Measurements from ENCODE around the gene SIRT2. TPM values are rescaled to one million over a fixed set of nuclear protein-coding genes. Genes with fewer than 3 reads are reported as not detected.
"Not testable (repeated sequence)": the region's sequence is repeated elsewhere in the genome, so short reads cannot be mapped to it uniquely, and the experiment has no call there.

The SIRT2 gene
- total RNA-seq, 2 experiments from 2014 or later: 17.8 to 23.1 TPM

DNA sequence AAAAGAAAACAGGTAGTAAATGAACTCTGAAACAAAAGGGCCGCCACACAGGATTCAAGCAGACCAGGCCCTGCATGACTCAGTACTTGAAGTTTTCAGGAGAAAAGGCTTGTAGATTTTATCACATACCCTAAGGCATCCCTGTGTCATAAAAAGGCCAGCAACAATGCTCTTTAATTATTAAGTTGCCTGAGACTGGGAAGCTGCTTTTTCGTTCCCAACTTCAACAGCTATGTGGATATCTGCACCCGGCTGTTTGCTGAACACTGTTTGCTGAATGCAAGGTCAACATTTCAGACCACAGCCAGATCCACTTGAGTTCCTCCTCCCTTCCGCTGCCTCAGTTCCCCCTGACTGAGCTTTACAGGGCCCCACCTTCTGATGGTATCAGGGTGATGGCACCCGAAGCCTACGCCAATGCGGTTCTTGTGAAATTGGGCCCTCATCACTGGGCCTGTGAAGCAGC lies 61.7 kb downstream of the SIRT2 start:
- H3K27me3 Mint-ChIP-seq: no peaks in the 10 kb centered on the region
- ChIA-PET CTCF (interaction anchor here (0.6 kb wide), 2 partner anchors 16 to 24 kb away, joined by 3 read pairs; no protein-coding TSS in a partner anchor), POLR2A (interaction anchor here (1.2 to 1.6 kb wide), 5 partner anchors 10 to 103 kb away, joined by 3 to 7 read pairs (median 5); partner anchors contain the start of gene NFKBIB)
- DNase-seq: no peak
- peaks cover 76% of the 10 kb centered on the region for H3K36me3 Mint-ChIP-seq (ENCODE audit: low read depth)
- intact Hi-C loops (cut with DNase I, micrococcal nuclease): loop anchor here in 1 of 2 experiments (1.0 to 2.0 kb wide), 2 partner anchors 101 to 108 kb away; no protein-coding TSS in a partner anchor
- no peaks in the 10 kb centered on the region for H3K9me3 Mint-ChIP-seq (ENCODE audit: low read depth)
- peak overlapping the region; percentile 69 for H3K27ac Mint-ChIP-seq
- H3K4me1 Mint-ChIP-seq: peaks cover 48% of the 10 kb centered on the region
- no peak for ATAC-seq
- H3K4me3 Mint-ChIP-seq: no peak overlapping the region

DNA sequence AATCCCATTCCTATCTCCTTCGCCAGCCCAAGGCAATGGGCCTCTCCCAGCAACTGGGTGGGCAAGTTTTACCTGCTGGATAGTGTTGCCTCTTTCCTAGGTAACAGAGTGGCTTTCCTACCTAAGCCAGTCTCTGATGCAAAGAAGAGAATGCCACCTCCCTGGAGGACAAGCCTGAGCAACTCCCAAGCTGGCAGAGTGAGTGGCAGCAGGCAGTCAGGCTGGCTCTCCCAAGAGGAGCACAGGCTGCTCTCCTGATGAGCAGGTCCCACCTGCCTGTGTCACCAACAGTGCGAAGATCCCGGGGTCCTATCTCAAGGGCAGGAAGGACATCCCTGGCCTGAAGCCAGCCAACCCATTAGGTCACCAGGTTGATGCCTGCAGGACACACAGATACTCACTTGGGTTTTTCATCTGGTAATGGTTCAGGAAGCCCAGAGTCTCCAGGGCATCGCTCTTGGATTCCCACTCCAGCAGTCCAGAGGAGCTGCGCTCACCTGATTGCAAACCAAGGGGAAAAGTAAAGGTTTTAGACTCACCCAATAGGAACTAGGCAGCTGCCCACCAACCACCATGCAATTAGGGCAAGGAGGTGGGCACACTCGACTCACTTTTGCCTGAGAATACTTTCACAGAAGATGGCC lies 62.3 kb downstream of the SIRT2 start:
- Mint-ChIP-seq H3K4me3 (no peak overlapping the region), H3K9me3 (ENCODE audit: low read depth) (no peaks in the 10 kb centered on the region), H3K4me1 (peaks cover 45% of the 10 kb centered on the region), H3K27ac (peak overlapping the region; percentile 69), H3K27me3 (no peaks in the 10 kb centered on the region), H3K36me3 (ENCODE audit: low read depth) (peaks cover 72% of the 10 kb centered on the region)
- ATAC-seq (no peak), DNase-seq (no peak)
- POLR2A ChIA-PET: interaction anchor here (1.2 to 1.6 kb wide), 3 partner anchors 12 to 63 kb away, joined by 3 to 5 read pairs (median 4); partner anchors contain the start of gene NFKBIB
- CTCF ChIA-PET: no interaction called here
- intact Hi-C loops (cut with DNase I, micrococcal nuclease): no loop called here

DNA sequence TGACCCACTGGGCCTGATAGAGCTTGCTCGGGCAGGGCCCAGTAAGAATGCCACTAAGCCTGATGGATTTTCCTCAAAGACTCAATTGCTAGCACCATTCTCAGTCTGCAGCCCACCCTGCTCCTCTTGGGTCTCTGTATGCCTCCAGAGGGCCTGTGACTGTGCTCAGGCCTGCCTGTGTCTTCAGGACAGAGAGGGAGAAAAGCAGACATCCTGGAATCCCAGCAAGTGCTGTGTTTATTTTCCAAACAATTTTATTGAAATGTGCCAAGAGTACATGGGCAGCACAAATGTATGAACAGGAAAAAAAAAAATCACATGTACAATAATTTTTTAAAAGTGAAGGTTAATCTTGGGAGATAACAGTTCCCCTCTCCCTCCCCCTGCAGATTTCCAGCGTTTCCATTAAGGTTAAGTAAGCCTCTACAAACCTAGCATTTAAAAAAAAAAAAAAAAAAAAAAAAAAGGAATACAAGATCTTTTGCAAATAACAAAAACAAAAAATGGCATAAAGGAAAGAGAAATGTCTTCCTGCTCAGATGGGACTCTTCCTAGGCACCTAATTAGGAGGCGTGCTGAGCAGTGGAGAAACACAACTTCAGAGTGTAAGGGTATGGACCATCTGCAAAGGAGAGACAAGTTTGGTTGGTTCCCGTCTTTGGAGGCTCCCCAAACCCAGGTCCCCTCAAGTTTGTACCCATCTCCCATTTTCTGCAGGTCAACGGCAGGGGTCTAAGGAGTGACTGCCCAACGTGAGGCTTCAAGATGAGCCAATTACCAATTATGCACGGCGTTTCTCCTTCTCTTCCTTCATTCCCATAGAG lies 63.0 kb downstream of the SIRT2 start:
- H3K27ac Mint-ChIP-seq: peak overlapping the region; percentile 42
- H3K9me3 Mint-ChIP-seq (ENCODE audit: low read depth): no peaks in the 10 kb centered on the region
- no peaks in the 10 kb centered on the region for H3K27me3 Mint-ChIP-seq
- no peak for DNase-seq
- ChIA-PET CTCF (interaction anchor here (1.7 kb wide), 1 partner anchor 51 kb away, joined by 5 read pairs; no protein-coding TSS in a partner anchor), POLR2A (interaction anchor here (0.6 to 0.8 kb wide), 4 partner anchors 8 to 101 kb away, joined by 3 to 5 read pairs (median 4); no protein-coding TSS in a partner anchor)
- no peak overlapping the region for H3K4me3 Mint-ChIP-seq
- peaks cover 67% of the 10 kb centered on the region for H3K36me3 Mint-ChIP-seq (ENCODE audit: low read depth)
- H3K4me1 Mint-ChIP-seq: peaks cover 42% of the 10 kb centered on the region
- intact Hi-C loops (cut with DNase I, micrococcal nuclease): no loop called here
- ATAC-seq: no peak

GRCh38 chr19:38834590-38834989 lies 64.8 kb downstream of the SIRT2 start:
- CTCF ChIA-PET: interaction anchor here (0.6 to 1.9 kb wide), 8 partner anchors 10 to 614 kb away, joined by 3 to 6 read pairs (median 4); partner anchors contain the start of genes MRPS12 and SARS2
- Mint-ChIP-seq H3K4me3 (no peak overlapping the region), H3K9me3 (ENCODE audit: low read depth) (no peaks in the 10 kb centered on the region), H3K27me3 (no peaks in the 10 kb centered on the region), H3K36me3 (ENCODE audit: low read depth) (peaks cover 58% of the 10 kb centered on the region), H3K4me1 (peaks cover 37% of the 10 kb centered on the region), H3K27ac (peak overlapping the region; percentile 65)
- ATAC-seq (no peak), DNase-seq (no peak)
- POLR2A ChIA-PET: interaction anchor here (0.7 to 1.4 kb wide), 2 partner anchors 8 to 9 kb away, joined by 4 to 9 read pairs; no protein-coding TSS in a partner anchor
- intact Hi-C loops (cut with DNase I, micrococcal nuclease): loop anchor here in 1 of 2 experiments (5.0 kb wide), 2 partner anchors 447 to 572 kb away; partner anchors contain the start of genes GGN, SPINT2 and SPRED3

- H3K27ac Mint-ChIP-seq: peak overlapping the region; percentile 61
- no peaks in the 10 kb centered on the region for H3K27me3 Mint-ChIP-seq
- no peak for ATAC-seq
- POLR2A ChIA-PET: interaction anchor here (0.7 to 1.4 kb wide), 2 partner anchors 8 to 10 kb away, joined by 4 to 9 read pairs; no protein-coding TSS in a partner anchor
- CTCF ChIA-PET: interaction anchor here (0.9 to 1.9 kb wide), 4 partner anchors 10 to 96 kb away, joined by 3 to 6 read pairs (median 4); partner anchors contain the start of genes MRPS12 and SARS2
- H3K4me1 Mint-ChIP-seq: peaks cover 32% of the 10 kb centered on the region
- no peak for DNase-seq
- H3K36me3 Mint-ChIP-seq (ENCODE audit: low read depth): peaks cover 53% of the 10 kb centered on the region
- H3K4me3 Mint-ChIP-seq: no peak overlapping the region
- H3K9me3 Mint-ChIP-seq (ENCODE audit: low read depth): no peaks in the 10 kb centered on the region
- intact Hi-C loops (cut with DNase I, micrococcal nuclease): loop anchor here in 1 of 2 experiments (5.0 kb wide), 2 partner anchors 447 to 572 kb away; partner anchors contain the start of genes GGN, SPINT2 and SPRED3
Measured at GRCh38 chr19:38834104-38834490, 65.3 kb downstream of the SIRT2 start.

- intact Hi-C loops (cut with DNase I, micrococcal nuclease): loop anchor here in 1 of 2 experiments (5.0 kb wide), 2 partner anchors 446 to 571 kb away; partner anchors contain the start of genes GGN, SPINT2 and SPRED3
- H3K4me1 Mint-ChIP-seq: peaks cover 24% of the 10 kb centered on the region
- H3K27me3 Mint-ChIP-seq: no peaks in the 10 kb centered on the region
- peak overlapping the region; percentile 2 for H3K4me3 Mint-ChIP-seq
- DNase-seq (no peak), ATAC-seq (no peak)
- ChIA-PET CTCF (interaction anchor here (1.7 kb wide), 1 partner anchor 105 kb away, joined by 5 read pairs; no protein-coding TSS in a partner anchor), POLR2A (no interaction called here)
- peaks cover 46% of the 10 kb centered on the region for H3K36me3 Mint-ChIP-seq (ENCODE audit: low read depth)
- H3K27ac Mint-ChIP-seq: peak overlapping the region; percentile 29
- H3K9me3 Mint-ChIP-seq (ENCODE audit: low read depth): no peaks in the 10 kb centered on the region
Measured at GRCh38 chr19:38833092-38833425, 66.4 kb downstream of the SIRT2 start.

DNA sequence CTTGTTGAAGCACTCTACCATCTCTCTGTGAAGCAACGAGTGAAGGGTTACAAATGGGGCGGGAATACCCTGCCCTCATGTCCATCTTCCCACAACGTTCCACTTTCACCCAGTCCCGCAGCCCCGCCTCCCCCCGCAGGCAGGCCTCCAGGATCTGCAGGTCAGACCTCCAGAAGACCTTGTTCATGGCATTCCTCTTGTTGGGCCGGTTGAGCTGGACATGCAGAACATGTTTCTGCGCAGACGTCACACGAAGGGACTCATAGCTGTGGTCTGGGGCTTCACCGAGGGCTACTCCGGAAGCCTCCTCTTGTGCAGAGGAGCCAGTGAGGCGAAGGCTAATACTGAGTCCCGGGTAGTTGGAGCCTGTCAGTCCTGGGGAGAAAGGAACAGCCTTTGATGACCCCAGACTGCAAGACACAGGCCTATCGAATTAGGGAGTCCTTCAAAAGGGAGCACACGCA lies 68.2 kb downstream of the SIRT2 start:
- peaks cover 39% of the 10 kb centered on the region for H3K36me3 Mint-ChIP-seq (ENCODE audit: low read depth)
- peak overlapping the region; percentile 87 for H3K4me3 Mint-ChIP-seq
- ATAC-seq (peak; percentile 53), DNase-seq (peak; percentile 58)
- no peaks in the 10 kb centered on the region for H3K9me3 Mint-ChIP-seq (ENCODE audit: low read depth)
- H3K4me1 Mint-ChIP-seq: peaks cover 25% of the 10 kb centered on the region
- peak overlapping the region; percentile 83 for H3K27ac Mint-ChIP-seq
- ChIA-PET CTCF (interaction anchor here (0.8 to 1.8 kb wide), 7 partner anchors 11 to 469 kb away, joined by 3 to 9 read pairs (median 5); partner anchors contain the start of genes FAM98C, MRPS12 and SARS2), POLR2A (interaction anchor here (1.0 to 1.2 kb wide), 4 partner anchors 10 to 100 kb away, joined by 3 to 28 read pairs (median 11); partner anchors contain the start of genes MRPS12 and SARS2)
- no peaks in the 10 kb centered on the region for H3K27me3 Mint-ChIP-seq
- intact Hi-C loops (cut with DNase I, micrococcal nuclease): loop anchor here (1.0 to 5.0 kb wide), 11 partner anchors 18 to 569 kb away; partner anchors contain the start of genes NFKBIB (in 2 of the 2), SIRT2 (in 2 of the 2), ACTN4 (in 1 of the 2) and EIF3K (in 1 of the 2)

GRCh38 chr19:38830039-38830733 lies 69.2 kb downstream of the SIRT2 start:
- peaks cover 34% of the 10 kb centered on the region for H3K36me3 Mint-ChIP-seq (ENCODE audit: low read depth)
- intact Hi-C loops (cut with DNase I, micrococcal nuclease): loop anchor here in 1 of 2 experiments (2.0 to 5.0 kb wide), 3 partner anchors 63 to 568 kb away; partner anchors contain the start of genes GGN, SPINT2 and SPRED3
- no peaks in the 10 kb centered on the region for H3K9me3 Mint-ChIP-seq (ENCODE audit: low read depth)
- H3K4me3 Mint-ChIP-seq: peak overlapping the region; percentile 87
- CTCF ChIA-PET: interaction anchor here (0.5 to 1.8 kb wide), 3 partner anchors 196 to 468 kb away, joined by 3 to 9 read pairs (median 5); no protein-coding TSS in a partner anchor
- DNase-seq: no peak
- peaks cover 25% of the 10 kb centered on the region for H3K4me1 Mint-ChIP-seq
- POLR2A ChIA-PET: no interaction called here
- peak overlapping the region; percentile 83 for H3K27ac Mint-ChIP-seq
- ATAC-seq: no peak
- no peaks in the 10 kb centered on the region for H3K27me3 Mint-ChIP-seq

GRCh38 chr19:38829203-38829602 lies 70.2 kb downstream of the SIRT2 start:
- H3K27ac Mint-ChIP-seq; H3K9me3 Mint-ChIP-seq (ENCODE audit: low read depth); ATAC-seq; intact Hi-C loops (cut with DNase I, micrococcal nuclease); H3K27me3 Mint-ChIP-seq; POLR2A ChIA-PET; CTCF ChIA-PET; DNase-seq; H3K4me3 Mint-ChIP-seq: not testable (repeated sequence)
- peaks cover 25% of the 10 kb centered on the region for H3K4me1 Mint-ChIP-seq
- H3K36me3 Mint-ChIP-seq (ENCODE audit: low read depth): peaks cover 31% of the 10 kb centered on the region
